Measurements from ENCODE around the gene PIP4K2A.

DNA sequence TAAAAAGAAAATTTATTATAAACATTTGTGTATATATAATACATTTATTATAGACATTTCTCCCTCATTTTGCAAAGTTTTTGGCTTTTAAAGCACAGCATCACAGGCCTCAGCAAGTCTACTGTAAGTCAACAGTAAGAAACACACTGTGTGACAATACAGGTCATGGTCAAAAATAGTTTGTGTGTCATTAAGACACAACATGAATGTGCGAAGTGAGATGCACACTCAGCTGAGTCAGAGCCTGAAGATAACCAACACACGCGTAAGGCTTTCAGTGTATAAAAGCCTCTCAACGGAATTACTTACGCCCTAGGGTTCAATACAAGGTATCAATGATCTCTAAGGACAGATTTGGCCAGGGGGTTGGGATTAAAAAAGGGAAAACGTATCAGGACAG is 157.6 kb downstream of the PIP4K2A start:
- no peak for TF ChIP-seq POLR2A (IDR thresholded peaks at IDR 0.05)
- TF ChIP-seq, protein P1, sequence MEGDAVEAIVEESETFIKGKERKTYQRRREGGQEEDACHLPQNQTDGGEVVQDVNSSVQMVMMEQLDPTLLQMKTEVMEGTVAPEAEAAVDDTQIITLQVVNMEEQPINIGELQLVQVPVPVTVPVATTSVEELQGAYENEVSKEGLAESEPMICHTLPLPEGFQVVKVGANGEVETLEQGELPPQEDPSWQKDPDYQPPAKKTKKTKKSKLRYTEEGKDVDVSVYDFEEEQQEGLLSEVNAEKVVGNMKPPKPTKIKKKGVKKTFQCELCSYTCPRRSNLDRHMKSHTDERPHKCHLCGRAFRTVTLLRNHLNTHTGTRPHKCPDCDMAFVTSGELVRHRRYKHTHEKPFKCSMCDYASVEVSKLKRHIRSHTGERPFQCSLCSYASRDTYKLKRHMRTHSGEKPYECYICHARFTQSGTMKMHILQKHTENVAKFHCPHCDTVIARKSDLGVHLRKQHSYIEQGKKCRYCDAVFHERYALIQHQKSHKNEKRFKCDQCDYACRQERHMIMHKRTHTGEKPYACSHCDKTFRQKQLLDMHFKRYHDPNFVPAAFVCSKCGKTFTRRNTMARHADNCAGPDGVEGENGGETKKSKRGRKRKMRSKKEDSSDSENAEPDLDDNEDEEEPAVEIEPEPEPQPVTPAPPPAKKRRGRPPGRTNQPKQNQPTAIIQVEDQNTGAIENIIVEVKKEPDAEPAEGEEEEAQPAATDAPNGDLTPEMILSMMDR (IDR thresholded peaks at IDR 0.05) = no peak
